A673 (cell line): Measurements from ENCODE around the gene XPO6.

Source experiments
- EZH2 ChIP-seq: fragments of 200-600 bp; sonication (generic); IDR thresholded peaks from 2 replicates; pipeline ENCODE4 v1.6.1; 2017; ENCODE audit warnings: borderline replicate concordance, low read depth, mild to moderate bottlenecking, mixed read lengths, antibody characterized with exemption, low read length; ENCODE audit not compliant: poor library complexity, severe bottlenecking
- TF ChIP-seq, protein P1 (sequence below): fragments of 300-800, 200-600 bp; sonication (generic); conservative IDR thresholded peaks from 2 replicates; pipeline ENCODE4 v1.5.1; 2017; ENCODE audit warnings: low read depth, mild to moderate bottlenecking, antibody characterized with exemption, low read length, moderate library complexity, mixed read lengths

DNA sequence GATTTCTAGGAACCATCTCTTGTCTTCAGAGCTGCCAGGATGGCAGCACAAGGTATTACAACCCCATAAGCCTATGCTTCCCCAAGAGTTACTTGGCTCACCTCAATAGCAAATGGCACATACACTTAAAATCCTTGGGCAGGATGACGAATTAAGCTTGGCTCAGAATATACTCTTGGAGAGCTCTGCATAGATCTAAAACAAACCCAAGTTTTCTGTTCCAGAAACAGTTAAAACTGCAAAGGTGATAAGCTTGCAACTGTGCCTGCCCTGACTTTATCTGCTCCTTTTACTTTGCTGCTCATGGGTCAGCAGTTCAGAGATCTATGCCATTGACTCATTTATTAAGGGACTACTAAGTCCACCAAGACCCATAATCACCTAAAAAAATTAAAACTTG, 26.1 kb downstream of the XPO6 start:
- TF ChIP-seq, protein P1, sequence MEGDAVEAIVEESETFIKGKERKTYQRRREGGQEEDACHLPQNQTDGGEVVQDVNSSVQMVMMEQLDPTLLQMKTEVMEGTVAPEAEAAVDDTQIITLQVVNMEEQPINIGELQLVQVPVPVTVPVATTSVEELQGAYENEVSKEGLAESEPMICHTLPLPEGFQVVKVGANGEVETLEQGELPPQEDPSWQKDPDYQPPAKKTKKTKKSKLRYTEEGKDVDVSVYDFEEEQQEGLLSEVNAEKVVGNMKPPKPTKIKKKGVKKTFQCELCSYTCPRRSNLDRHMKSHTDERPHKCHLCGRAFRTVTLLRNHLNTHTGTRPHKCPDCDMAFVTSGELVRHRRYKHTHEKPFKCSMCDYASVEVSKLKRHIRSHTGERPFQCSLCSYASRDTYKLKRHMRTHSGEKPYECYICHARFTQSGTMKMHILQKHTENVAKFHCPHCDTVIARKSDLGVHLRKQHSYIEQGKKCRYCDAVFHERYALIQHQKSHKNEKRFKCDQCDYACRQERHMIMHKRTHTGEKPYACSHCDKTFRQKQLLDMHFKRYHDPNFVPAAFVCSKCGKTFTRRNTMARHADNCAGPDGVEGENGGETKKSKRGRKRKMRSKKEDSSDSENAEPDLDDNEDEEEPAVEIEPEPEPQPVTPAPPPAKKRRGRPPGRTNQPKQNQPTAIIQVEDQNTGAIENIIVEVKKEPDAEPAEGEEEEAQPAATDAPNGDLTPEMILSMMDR, result no peak
- no peak for TF ChIP-seq EZH2
